NCI-H446 treated with DMSO at 0.1 percent for 48 hours (cell line): ENCODE results near the gene BRINP2.

ENCODE experiments used
- DNase-seq: peaks from one replicate; lab custom pipeline; 2025; lab: John Stamatoyannopoulos, UW

Gene BRINP2

DNA sequence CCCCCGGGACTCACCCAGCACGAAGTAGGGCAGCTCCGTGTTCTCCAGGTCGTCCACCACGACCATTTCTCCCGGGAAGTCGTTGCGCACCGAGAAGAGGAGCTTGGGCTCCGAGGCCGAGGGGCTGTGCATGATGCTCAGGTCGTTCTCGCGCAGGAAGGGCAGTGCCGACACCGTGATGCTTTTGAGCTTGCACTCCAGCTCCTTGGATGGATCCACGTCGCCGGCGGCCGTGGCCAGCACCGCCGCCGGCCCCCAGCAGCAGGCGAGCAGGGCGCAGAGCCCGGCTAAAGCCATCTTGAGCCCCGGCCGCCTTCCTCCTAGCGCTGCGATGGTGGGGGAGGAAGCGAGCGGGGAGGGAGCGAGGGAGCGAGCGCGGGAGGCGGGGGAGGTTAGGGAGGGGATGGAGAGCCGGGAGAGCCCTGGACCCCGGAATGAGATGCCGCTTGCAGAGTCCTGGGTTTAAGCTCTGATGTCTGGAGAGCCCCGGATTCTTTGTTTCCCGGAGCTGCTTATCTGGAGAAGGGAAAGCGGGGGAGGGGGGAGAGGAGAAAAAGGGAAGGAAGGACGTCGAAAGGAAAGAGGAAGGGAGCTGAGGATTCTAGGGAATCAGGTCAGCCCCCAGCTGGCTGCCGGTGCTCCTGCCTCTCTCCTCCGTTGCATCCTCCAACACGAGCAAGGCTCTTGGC lies 6.2 kb upstream of the BRINP2 start, which contains the start of gene ASTN1:
TSS of gene ASTN1 (minus strand) at position 333 of the 689 bp plus-strand sequence. CDS start at position 297, 36 bp downstream.
- DNase-seq = no peak

DNA sequence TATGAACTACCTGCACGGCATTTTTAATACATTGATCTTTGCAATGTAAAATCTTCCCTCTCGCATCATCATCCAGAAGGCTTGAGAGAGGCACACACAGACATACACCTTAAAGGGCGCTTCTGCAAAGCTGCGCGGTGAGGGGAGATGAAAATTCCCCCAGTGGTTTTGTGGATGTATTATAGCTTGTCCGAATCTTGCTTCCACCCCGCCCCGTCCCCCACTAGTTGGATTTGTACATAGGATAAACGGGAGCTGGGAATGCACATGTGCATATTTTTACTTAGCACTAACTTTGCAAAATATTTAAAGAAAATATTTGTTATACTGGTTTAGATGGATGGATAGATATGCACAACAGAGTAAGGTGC lies 5.7 kb upstream of the BRINP2 start:
- no peak for DNase-seq

DNA sequence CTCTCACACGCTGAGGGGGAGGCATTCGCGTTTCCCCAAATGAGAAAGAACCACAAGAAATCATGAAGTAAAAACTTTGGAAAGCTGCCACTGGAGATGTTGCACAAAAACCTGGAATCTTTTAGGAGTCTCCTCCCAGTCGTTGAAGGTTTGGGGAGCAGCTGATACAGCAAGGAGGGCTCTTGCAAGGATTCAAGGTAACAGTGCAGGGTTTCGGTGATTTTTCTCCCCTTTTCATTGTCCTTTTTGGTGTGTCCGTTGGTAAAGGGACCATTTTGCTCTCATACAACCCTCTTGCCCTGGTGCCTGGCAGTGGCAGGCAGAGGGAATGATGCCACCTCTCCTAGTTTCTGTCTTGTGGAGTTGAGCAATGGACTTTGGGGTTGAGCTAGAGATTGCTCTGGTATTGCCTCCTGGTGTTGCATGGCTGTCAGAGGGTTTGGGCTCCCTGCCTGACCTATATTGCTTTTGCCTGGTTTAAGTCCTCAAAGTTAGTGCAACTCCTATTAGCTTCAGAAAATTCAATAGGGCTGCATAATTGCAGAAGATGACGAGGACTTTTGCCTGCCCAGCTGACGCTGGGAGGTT lies 872 bp downstream of the BRINP2 start:
- no peak for DNase-seq

DNA sequence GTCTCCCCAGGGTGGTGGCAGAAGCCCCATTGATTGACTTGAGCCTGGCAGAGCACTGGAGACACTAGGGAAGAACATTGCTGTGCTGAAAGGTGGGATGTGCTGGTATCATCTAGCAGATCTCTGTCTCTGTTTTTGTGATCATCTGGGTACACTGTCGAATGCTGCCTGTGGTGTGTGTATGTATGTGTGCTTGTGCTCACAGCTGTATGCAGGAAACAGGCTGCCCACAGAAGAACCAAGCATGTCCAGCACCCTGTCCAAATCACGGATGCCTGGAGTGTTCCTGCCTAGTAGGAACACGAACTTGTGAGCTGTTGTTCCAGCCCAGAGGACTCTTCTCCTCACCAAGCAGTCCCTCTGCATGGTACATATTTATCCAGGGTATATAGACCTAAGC lies 1.5 kb downstream of the BRINP2 start:
- no peak for DNase-seq

DNA sequence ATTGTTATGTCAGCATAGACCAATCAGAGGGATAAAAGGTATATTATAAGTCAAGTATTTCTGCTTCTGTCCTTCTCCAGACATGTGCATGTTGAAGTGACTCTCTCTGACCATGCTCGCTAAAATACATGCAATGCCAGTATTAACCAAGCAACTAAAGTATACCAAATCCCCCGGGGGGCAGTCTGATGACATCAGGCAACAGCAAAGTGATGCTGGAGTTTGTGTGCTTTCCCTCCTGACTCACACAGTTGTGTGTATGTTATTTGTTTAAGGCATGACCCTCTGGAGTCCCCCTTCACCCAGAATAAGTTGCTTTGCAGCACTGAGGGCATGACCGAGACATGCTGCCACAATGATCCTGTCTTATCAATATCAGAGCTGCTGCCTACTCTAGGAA lies 2.1 kb downstream of the BRINP2 start:
- no peak for DNase-seq

DNA sequence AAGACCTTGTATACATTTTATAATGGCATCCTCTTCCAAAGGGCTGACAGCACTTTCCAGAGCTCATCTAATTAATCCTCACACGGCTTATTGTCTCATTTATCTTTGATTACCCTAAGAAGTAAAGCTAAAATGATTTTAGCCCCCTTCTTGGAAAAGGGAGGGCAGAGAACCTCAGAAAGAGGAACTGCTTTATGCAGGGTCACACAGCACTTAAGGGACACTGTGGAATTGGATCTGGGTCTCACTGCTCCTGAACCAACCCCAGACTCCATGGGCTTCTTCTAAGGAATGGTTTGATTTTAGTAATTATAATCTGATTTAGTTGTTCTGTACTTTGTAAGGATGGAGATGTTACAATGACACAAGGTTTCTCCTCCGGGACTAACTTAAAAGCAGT lies 3.2 kb downstream of the BRINP2 start:
- no peak for DNase-seq

DNA sequence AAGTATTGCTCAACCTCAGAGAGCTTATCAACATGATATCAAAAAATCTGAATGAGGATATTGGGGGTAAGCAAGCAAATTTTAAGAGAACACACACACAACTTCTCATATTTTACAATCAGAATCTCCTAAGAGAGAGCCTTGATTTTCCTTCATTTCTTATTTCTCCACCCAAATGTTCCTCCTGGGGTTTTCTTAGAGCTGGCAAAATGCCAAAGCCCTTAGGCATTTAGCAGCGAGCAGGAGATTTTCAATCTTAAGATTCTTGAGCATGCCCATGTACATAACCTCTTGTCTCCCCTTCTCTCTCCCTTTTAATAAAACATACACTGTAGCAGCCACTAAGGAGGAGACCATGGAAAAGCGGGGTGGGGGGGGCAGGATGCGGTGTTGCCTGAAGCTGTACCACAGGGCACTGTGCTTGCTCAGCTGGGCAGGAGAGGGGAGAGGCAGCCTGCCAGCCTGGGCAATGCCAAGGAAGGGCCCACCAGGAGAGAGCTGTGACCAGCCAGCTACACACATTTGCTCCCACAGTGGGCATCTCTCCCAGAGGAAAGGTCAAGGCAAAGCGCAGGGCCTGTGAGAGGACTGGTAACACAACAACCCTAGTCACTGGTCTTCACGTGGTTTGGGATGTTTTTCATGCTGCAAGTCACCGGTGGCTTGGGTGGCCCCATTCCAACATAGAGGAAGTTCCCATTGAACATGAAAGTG lies 4.3 kb downstream of the BRINP2 start:
- DNase-seq = no peak

DNA sequence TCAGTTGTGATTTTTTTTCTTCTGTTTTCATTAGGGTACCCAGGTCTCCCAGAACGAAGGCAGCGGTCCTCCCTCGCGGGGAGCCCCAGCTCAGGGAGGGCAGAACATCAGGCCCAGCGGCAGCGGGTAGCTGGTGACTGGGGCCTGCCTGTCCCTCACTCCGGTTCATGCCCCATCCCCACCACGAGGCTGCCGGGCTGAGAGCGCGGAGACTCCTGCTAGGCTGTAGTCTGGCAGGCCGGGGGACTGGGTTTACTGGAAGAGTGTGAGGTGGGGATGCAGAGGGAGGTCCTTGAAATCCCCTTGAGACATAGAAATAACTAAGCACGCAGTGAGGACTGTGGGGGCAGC lies 10.5 kb downstream of the BRINP2 start:
- DNase-seq = no peak

DNA sequence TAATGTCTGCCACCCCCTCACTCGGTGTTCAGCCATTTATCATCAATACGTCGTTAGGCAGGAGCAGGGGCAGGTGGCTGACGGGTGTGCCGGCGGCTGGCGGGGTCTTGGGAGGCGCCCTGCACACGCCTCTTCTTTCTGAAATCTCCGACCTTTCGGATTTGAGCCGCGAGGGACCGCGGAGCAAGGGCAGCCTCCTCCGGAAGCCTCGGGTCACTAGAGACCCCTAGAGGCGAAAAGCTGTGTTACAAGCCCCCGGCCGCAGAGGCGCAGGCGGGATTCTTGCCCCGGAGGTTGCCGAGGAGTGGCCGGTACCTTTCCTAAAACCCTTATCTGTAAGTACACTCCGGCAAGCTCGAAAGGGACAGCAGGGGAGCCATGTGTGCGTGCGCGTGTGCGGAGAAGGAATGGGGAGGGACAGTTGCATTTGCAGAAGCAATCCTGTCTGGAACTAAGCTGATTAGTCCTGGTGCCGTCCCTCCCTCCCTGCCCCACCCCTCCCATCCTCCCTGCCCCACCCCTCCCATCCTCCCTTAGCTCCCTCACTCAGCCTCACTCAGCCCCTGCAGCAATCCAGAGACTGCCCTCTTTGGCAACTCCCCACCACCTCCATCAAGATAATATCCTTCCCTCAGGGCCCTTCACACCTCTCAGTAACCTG lies 11.0 kb downstream of the BRINP2 start:
- no peak for DNase-seq

DNA sequence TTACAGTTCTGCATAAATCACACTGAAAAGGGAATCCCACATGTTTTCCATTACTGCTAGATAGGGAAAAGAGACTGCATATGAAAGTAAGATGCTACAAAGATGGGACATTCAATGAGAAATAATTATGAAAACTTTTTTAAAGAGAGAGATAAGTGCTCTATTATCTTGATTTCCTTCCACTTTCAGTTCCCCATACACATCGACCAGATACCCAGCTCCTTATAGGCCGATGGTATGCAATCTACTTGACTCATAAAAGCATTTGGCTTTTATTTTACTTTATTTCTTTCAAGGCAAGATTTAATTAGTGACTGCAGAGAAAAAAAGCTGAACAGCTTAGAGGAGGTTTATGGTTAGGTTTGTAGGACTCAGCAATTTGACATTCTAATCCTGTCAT lies 13.1 kb downstream of the BRINP2 start:
- no peak for DNase-seq

DNA sequence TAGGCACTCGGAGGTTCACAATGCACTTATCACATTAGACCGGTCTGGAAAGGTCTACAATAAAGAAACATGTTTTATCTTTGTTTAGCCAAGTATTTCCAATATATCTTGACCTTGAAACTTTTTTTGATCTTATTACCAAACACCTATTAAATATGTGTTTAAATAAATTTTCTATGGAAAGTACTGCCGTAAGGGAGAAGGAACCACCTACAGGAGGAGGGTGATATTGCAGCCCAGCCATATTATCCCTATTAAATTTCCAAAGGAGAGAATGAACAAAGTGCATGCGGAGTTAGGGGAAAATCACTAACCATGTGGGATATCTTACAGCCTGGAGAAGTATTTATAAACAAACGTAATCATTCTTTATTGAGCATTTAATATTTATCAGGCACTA lies 14.5 kb downstream of the BRINP2 start:
- no peak for DNase-seq

DNA sequence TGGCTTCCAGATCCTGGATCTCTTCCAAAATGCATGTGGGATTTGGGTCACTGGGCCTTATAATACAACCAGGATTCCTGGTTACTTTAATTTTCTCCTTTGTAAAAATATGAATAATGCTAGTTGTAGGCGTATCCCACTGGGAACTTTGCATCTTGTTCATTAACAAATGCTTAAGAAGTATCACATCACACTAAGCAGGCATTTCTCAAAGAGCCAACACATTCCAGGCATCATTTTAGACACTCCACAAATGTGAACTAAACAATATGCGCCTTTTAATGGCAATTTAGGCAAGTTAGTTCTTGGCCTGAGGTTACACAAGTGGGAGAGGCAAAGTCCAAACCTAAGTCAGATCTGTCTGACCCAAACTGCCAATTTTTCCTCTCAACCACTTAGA lies 15.9 kb downstream of the BRINP2 start:
- DNase-seq = no peak

DNA sequence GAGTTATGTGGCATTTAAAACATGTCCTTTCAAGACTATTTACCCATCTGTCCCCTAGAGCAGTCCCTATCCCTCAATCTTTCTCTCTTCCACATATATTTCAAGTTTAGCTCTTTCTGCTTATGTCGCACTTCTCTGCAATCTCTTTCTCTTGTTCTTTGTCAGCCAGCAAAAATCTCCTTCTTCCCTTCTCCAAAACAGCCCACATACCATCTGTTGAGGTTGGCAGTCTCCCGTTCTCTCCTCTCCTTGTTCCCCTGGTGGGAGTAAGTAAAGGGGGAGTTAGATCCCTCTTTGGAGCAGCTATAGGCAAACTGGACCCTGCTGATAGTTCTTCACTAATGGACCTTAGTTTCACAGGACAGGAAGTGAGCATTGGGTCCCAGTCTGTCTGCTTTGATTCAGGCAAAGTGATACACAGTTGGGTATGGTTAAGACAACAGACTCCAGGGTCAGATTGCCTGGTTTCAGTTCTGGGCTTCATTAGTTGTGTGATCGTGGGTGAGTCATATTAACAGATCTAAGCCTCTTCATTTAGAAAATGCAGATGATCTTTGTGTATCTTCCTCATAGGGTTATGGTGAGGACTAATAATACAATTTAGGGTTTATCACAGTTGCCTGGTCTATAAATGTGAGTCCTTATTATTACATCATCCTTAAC lies 19.7 kb downstream of the BRINP2 start:
- DNase-seq = no peak

DNA sequence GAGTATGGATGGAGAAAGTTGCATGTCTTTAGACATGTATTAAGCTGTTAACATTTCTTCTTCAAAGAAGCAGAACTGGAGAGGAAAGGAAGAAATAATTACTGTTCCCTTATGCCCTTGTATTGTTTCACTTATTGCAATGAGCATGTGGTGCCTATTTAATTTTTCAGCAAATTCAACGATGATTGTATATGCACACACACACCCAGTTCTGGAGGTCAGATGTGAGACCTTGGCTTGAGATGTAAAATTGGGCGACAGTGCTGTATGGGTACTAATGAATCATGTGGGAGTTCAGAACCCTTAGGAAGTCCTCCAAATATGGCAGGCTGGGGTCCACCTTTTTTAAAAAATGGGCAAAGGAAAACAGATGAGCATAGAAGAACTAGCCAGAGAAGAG lies 27.5 kb downstream of the BRINP2 start:
- no peak for DNase-seq

DNA sequence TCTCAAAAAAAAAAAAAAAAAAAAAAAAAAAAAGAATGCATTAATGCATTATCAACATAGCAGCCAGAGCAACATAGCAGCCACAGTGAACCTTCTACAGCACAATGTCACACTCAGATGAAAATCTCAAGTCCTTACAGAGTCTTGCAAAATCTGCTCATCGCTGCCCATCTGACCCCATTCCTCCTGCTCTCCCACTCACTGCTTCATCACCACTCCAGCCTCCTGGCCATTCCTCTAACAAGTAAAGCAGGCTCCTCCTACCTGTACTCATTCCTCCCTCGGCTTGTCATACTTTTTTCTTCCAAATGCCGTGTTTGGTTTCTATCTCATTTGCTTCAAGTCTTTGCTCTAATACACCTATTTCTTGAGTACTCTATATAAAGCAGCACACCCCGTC lies 29.5 kb downstream of the BRINP2 start:
- DNase-seq = no peak

DNA sequence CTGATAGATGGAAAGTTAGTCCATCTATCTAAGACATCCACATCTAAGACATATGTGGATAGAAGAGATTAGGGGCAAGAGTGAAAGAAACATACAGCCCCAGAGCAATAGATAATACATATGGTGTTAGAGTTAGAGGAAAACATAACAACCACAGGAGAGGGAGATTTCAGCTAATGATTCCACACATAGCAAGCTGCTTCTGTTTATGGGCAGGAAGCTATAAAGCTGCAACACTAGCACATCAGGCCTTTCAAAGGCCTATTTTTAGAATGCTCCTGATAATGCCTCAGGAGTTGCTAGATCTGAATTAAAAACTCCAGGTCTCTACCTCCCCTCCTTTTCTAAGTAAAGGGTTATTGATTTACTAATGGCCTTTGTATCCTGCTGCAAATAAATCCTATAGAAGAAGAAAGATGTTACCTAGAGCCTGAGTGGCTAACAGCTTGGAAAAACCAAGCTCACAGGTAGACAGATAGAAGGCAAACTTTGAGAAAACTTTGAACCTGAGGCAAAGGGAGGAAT lies 36.1 kb downstream of the BRINP2 start:
- DNase-seq = no peak

DNA sequence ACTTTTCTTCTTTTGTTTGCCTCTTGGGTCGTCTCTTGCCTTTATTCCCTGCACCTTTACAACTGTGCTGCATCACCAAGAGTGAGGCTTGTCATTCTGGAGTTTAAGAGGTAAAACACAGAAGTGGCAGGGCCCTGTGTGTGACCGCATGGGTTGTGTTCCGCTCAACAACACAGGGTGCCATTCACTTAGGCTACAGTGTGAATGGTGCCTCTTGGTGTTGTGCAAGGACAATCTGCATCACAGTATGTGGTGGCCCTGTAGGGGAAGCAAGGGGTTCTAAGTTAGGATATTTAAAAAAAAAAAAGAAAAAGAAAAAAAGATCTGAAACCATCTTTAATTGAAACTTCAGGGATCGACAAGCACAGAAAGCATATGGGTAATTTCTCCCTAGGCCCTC lies 38.2 kb downstream of the BRINP2 start:
- DNase-seq = no peak

DNA sequence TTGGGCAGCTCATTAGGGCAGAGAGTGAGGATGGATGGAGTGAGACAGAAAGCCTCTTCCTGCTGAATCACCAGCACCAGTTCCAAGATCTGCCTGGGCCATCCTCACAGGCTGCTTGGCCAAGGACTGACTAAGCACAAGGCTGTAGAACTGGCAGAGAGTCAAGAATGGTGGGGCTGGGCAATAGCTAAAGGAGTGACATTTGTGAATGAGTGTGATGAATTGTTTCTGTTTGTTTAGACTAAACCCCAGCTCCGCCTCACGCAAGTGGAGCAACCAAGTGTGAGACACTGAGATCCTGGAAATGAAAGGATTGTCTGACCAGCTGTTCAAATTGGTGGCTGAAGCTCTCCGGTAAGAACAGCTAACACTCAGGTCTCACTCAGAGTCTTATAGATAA lies 38.6 kb downstream of the BRINP2 start:
- peak; percentile 73 for DNase-seq

DNA sequence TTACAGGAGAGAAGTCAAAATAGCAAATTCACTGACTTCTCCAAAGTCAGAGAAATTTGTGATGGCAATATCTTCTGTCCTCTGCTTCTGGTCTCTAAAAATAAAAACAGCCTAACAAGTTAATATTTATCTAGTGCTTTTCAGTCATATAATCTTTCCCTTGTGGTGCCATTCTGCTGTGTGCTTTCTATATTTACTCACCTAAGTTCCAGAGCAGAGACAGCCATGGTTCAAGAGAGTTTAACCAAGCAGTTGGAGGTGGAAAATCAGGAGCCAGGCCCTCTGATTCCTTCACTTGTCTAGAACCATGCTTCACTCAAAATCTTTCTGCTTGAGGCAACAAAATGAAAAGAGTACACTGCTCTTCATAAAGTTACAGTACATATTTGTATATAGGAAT lies 39.3 kb downstream of the BRINP2 start:
- DNase-seq = no peak

DNA sequence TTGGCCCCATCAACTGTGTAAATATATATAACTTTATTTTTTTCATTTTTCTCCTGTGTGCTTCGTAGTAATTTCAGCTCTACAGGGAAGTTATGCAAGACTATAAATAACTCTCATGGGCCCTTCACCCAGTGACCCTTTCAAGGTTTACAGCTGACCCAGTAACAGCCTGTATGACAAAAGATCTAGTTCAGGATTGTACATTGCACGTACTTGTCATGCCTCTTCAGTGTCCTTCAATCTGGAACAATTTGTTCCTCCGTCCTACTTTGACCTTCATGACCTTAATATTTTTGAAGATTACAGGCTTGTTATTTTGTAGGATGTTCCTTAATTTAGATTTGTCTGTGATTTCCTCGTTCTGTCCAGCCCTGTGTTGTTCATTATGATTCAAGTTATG lies 40.5 kb downstream of the BRINP2 start:
- no peak for DNase-seq

DNA sequence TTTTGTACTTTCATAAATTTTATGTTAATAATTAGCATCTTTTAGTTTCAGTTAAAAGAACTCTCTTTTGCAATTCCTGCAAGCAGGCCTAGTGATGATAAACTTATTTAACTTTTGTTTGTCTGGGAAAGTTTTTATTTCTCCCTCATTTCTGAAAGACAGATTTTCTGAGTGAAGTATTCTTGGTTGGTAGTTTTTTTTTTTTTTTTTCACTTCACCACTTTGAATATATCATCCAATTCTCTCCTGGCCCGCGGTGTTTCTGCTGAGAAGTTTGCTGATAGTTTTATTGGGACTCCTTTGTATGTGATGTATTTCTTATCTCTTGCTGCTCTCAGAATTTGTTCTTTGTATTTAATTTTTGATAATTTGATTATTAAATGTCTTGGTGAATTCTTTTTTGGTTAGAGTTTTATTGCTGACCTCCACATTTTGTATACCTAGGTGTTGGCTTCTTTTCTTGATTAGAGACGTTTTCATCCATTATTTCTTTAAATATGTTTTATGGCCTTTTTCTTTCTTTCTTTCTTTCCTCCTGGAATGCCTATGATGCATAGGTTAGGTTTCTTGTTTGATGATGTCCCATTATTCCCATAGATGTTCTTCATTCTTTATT lies 45.9 kb downstream of the BRINP2 start:
- DNase-seq = no peak
